KMS-11 (cell line): ENCODE measurements around the gene GLB1L2.

Experiments
- H2AFZ ChIP-seq: fragments of 200-600 bp; sonication (generic); 2 replicates; pipeline ENCODE4 v1.6.1; 2016; ENCODE audit warnings: antibody characterized with exemption, mixed run types, low read depth
- H3K27ac ChIP-seq: fragments of 200-600 bp; sonication (generic); 2 replicates; pipeline ENCODE4 v1.6.1; 2016; ENCODE audit warnings: mild to moderate bottlenecking, mixed run types
- H3K27me3 ChIP-seq: fragments of 200-600 bp; sonication (generic); 2 replicates; pipeline ENCODE4 v1.6.1; 2017; ENCODE audit warnings: mild to moderate bottlenecking, low read depth, mixed run types, moderate library complexity; ENCODE audit not compliant: insufficient read depth
- H3K36me3 ChIP-seq: fragments of 200-600 bp; sonication (generic); 2 replicates; pipeline ENCODE4 v1.6.1; 2017; ENCODE audit warnings: mild to moderate bottlenecking, mixed run types; ENCODE audit not compliant: insufficient read depth
- H3K4me1 ChIP-seq: fragments of 200-600 bp; sonication (generic); 2 replicates; pipeline ENCODE4 v1.6.1; 2016; ENCODE audit warnings: mild to moderate bottlenecking, low read depth, mixed run types; ENCODE audit not compliant: poor library complexity, severe bottlenecking
- H3K4me2 ChIP-seq: fragments of 200-600 bp; sonication (generic); 2 replicates; pipeline ENCODE4 v1.7.0; 2016; ENCODE audit warnings: mild to moderate bottlenecking, mixed run types
- H3K4me3 ChIP-seq: fragments of 200-600 bp; sonication (generic); IDR thresholded peaks from 2 replicates; pipeline ENCODE4 v1.6.1; 2017; ENCODE audit warnings: low read depth, low read length, mixed read lengths; ENCODE audit not compliant: insufficient read depth
- H3K79me2 ChIP-seq: fragments of 200-600 bp; sonication (generic); 2 replicates; pipeline ENCODE4 v1.6.1; 2016; ENCODE audit warnings: low read depth, mixed run types; ENCODE audit not compliant: insufficient read depth
- H3K9ac ChIP-seq: fragments of 200-600 bp; sonication (generic); 2 replicates; pipeline ENCODE4 v1.6.1; 2016; ENCODE audit warnings: mild to moderate bottlenecking, mixed run types
- H4K20me1 ChIP-seq: fragments of 200-600 bp; sonication (generic); 2 replicates; pipeline ENCODE4 v1.6.1; 2016; ENCODE audit warnings: mild to moderate bottlenecking, mixed run types; ENCODE audit not compliant: insufficient read depth
- CTCF ChIP-seq: fragments of 200-600 bp; sonication (generic); conservative IDR thresholded peaks from 2 replicates; pipeline ENCODE4 v1.6.1; 2017; ENCODE audit warnings: low read depth, mild to moderate bottlenecking, antibody characterized with exemption, low read length, moderate library complexity, mixed read lengths

Gene GLB1L2

GRCh38 chr11:134287561-134287960 is 44.2 kb upstream of the GLB1L2 start:
- TF ChIP-seq CTCF = no peak
- Histone ChIP-seq H2AFZ (no peak overlapping the region), H3K9ac (no peak overlapping the region)

GRCh38 chr11:134288486-134288885 is 43.3 kb upstream of the GLB1L2 start:
- H2AFZ ChIP-seq = no peak overlapping the region
- H3K27me3 ChIP-seq = no peaks in the 10 kb centered on the region
- H3K4me2 ChIP-seq = no peak overlapping the region
- no peaks in the 10 kb centered on the region for H4K20me1 ChIP-seq
- no peak for TF ChIP-seq CTCF
- H3K36me3 ChIP-seq = no peaks in the 10 kb centered on the region
- no peak overlapping the region for H3K9ac ChIP-seq
- H3K79me2 ChIP-seq = no peaks in the 10 kb centered on the region
- H3K4me3 ChIP-seq = no peak overlapping the region
- no peak overlapping the region for H3K27ac ChIP-seq
- H3K4me1 ChIP-seq = no peaks in the 10 kb centered on the region

More at GRCh38 chr11:134287561-134287960, 44.2 kb upstream of the GLB1L2 start:
- Histone ChIP-seq H3K79me2 (no peaks in the 10 kb centered on the region), H3K27me3 (no peaks in the 10 kb centered on the region), H3K36me3 (no peaks in the 10 kb centered on the region), H4K20me1 (no peaks in the 10 kb centered on the region), H3K27ac (no peak overlapping the region), H3K4me2 (no peak overlapping the region), H3K4me3 (no peak overlapping the region), H3K4me1 (no peaks in the 10 kb centered on the region)

- no peak overlapping the region for H3K9ac ChIP-seq
- no peak overlapping the region for H2AFZ ChIP-seq
- no peaks in the 10 kb centered on the region for H3K4me1 ChIP-seq
- H3K79me2 ChIP-seq = no peaks in the 10 kb centered on the region
- H3K27me3 ChIP-seq = no peaks in the 10 kb centered on the region
- no peak for TF ChIP-seq CTCF
- no peak overlapping the region for H3K4me3 ChIP-seq
- no peak overlapping the region for H3K4me2 ChIP-seq
- no peaks in the 10 kb centered on the region for H4K20me1 ChIP-seq
- no peak overlapping the region for H3K27ac ChIP-seq
- H3K36me3 ChIP-seq = no peaks in the 10 kb centered on the region
These were observed 42.6 kb upstream of the GLB1L2 start for GRCh38 chr11:134289167-134289566.

- Histone ChIP-seq H3K4me2 (no peak overlapping the region), H3K79me2 (no peaks in the 10 kb centered on the region), H3K36me3 (no peaks in the 10 kb centered on the region), H3K27ac (no peak overlapping the region), H3K27me3 (no peaks in the 10 kb centered on the region), H2AFZ (no peak overlapping the region), H4K20me1 (no peaks in the 10 kb centered on the region), H3K4me3 (no peak overlapping the region), H3K9ac (no peak overlapping the region), H3K4me1 (no peaks in the 10 kb centered on the region)
- TF ChIP-seq CTCF = no peak
These were observed 42.0 kb upstream of the GLB1L2 start for GRCh38 chr11:134289789-134290188.
